GM19455 (cell line): Measurements from ENCODE around the gene RAPGEF4.
"Not testable (repeated sequence)": the region's sequence is repeated elsewhere in the genome, so short reads cannot be mapped to it uniquely, and the experiment has no call there.

ENCODE experiments used
- ATAC-seq: cut with Tn5 transposase; IDR thresholded peaks from one replicate; pipeline ENCODE4 v1.9.1; 2021; ENCODE audit not compliant: unreplicated experiment

Gene RAPGEF4

GRCh38 chr2:172770887-172771286 is 35.2 kb downstream of the RAPGEF4 start:
- ATAC-seq = no peak

DNA sequence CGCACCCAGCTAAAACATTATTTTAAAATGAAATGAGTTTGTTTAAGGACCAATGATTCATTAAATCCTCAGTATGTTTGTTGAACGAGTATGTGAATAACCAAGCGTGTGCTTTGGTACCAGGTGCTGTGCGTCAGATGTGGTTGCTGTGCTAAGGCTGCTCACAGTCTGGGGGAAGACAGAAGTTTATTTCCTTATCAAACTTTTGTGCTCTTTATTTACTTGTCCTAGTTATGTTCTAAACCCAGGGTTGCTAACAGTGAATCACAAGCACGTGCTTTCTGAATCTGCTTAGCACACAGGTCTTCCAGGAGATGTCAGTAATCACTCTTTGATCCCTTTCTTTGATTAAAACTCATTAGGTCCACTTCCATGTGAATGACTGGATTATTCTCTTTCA is 37.0 kb downstream of the RAPGEF4 start:
- no peak for ATAC-seq

- ATAC-seq = no peak
Observed at GRCh38 chr2:172774302-172774701, 38.7 kb downstream of the RAPGEF4 start.

- no peak for ATAC-seq
Observed at GRCh38 chr2:172775319-172775718, 39.7 kb downstream of the RAPGEF4 start.

DNA sequence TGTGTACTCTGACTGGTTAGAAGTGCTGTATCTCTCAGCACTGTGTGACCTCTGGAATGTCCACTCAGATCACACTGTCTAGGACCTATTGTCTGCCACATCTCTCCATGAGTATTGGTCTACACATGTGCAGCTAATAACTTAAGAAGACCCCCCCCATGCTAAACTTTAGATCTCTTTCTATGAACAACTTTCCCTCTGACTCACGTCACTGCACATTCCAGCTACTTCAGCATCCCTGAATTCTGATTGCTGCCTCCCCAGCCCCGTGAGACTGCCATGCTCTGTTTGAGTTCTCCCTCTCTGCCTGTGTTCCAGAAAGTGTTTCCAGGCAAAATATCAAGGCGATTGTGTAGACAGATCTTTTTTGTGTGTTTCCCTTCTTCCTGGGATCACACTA is 41.8 kb downstream of the RAPGEF4 start:
- ATAC-seq = no peak

GRCh38 chr2:172782506-172783164 is 47.0 kb downstream of the RAPGEF4 start:
- no peak for ATAC-seq

DNA sequence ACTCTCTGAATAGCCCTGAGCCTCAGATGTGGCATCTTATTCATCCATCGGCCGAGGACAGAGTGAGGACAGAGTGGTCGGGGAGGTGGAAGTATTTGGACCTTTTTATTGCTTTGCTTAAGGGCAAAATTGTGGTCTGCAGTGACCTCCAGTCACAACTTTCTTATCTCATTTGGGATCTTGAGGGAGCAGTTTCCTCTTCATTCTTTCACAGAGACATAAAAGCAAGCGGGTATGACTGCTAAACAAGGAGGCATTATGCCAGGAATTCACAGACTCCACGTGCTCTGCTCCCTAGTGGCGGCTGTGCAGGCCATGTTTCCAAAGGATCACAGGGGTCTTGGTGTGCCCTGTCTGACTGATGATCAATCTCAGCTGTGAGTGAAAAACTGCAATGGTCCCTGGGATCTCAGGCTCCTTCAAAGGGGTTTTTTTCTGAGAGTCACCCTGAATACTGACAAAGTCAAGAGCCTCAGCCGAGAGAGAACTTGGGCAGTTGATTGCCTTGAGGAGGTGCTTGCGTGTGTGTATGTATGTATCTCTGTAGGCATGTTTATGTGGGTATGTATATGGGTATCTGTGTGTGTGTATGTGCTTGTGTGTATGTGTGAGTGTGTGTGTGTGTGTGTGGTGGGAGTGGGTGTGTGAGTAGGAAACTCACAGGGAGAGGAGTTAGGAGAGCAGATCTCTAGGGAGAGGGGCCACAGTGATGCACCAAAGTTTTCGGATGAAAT is 47.7 kb downstream of the RAPGEF4 start:
- ATAC-seq = no peak

- ATAC-seq = no peak
Observed at GRCh38 chr2:172788871-172789270, 53.2 kb downstream of the RAPGEF4 start.

DNA sequence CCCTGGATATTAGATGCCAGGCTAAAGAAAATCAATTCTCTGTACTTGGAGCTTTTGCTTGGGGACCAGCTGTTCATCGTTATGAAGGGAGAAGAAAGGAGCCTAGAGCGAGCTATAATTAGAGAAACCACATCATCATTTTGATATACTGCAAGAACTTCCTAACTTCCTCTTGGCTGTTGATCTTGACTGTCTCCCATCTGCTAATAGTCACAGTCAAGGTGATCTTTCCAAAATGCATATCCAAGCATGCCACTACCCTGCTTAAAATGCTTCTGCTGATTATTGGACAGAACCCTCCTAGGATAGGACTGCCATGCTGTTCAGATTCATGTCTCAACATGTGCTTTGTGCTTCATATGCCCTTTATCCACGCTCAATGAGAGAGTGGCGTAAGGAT is 54.8 kb downstream of the RAPGEF4 start:
- no peak for ATAC-seq

DNA sequence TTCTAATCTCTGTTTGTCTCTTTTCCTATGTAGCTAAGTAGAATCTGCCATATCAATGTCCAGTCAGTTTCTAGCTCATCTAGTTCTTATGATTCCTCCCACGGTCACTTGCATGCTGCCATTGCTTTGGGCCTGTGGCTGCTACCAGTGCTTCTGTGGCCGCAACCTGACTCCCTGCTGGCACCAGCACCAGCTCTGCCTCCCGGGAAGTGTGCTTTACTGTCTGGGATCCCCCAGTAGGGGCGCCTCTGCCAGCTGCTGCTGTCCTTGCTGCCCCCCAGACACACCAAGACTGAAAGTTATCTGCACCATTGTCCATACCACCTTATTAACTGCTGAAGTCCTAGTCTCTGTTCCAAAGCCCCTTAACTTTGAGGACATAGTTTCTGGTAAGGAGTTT is 56.3 kb downstream of the RAPGEF4 start:
- no peak for ATAC-seq

- no peak for ATAC-seq
Observed at GRCh38 chr2:172792711-172793110, 57.1 kb downstream of the RAPGEF4 start.

GRCh38 chr2:172803308-172803707 is 67.7 kb downstream of the RAPGEF4 start:
- not testable (repeated sequence) for ATAC-seq

- no peak for ATAC-seq
Observed at GRCh38 chr2:172804423-172804822, 68.8 kb downstream of the RAPGEF4 start.

DNA sequence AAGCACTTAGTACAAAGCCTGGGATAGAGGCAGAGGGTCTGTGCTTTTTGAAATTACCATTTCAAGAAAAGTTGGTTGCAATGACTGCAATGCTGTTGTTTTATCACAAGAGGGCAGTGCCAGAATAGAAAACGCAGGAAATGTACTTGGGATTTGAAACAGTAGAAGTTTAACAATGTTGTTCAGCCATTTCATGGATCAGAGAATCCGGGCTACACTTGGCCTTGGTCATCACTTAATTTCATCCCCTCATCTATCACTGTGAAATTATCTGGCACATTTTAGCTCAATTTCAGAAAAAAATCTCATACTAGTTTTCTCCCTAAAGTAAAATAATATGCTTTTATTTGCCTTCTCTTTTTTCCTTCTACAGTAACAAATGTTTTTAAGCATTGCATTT is 70.8 kb downstream of the RAPGEF4 start:
- ATAC-seq = no peak

GRCh38 chr2:172806996-172807395 is 71.4 kb downstream of the RAPGEF4 start:
- ATAC-seq = no peak

GRCh38 chr2:172808156-172808555 is 72.5 kb downstream of the RAPGEF4 start:
- ATAC-seq = no peak

GRCh38 chr2:172811027-172811426 is 75.4 kb downstream of the RAPGEF4 start:
- no peak for ATAC-seq

GRCh38 chr2:172812158-172812744 is 76.6 kb downstream of the RAPGEF4 start:
- no peak for ATAC-seq

DNA sequence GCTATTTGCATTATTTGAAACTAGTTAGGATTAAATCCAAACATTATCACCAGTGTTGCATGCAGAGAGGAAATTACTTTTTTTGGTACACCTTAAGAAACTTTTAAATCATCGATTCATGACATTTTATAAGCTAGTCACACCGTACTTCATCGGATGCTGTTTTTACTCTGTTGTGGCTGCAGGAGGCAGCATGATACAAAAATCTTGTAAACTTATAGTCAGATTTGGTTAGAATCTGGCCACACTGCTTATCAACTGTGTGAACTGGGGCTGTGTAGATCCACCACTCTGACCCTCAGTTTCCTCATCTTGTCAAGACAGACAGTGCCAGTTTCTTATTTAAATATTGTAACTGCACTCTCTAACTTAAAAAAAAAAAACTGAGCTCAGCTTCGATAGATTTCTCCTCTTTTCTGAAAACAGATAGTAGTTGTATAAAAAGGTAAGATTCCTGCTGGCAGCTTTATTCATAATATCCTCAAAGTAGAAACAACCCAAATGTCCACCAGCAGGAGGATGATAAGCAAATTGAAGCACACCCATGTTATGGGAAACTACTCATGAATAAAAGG is 77.8 kb downstream of the RAPGEF4 start:
- ATAC-seq = no peak

GRCh38 chr2:172817411-172817810 is 81.8 kb downstream of the RAPGEF4 start:
- no peak for ATAC-seq

DNA sequence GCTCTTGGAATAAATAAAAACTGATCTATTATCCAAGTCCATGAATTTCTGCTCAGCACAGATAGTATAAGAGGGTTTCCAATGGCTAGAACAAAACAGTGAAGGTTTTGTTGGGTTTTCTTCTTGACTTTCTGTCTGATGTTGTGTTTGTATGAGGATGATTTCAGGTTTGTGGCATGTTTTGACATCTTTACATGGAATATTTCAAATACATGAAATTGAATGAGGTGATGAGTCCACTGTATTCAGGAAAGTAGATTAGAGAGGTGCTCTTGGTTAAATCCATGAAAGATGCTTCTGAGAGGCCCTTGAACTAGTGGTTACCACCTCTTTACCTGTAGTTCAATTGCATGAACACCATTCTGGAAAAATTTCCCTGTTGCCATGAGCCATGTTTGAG is 84.3 kb downstream of the RAPGEF4 start:
- no peak for ATAC-seq
